Medulla oblongata (tissue), 1 donor: ENCODE results near the gene SVIL.

Experiments used
- DNase-seq: peaks from one replicate; pipeline ENCODE4 v3.0.0-alpha.2; 2015; ENCODE audit errors: extremely low spot score

The SVIL gene

GRCh38 chr10:29634764-29635625 lies at the start of gene SVIL:
SVIL (minus strand) TSS chr10:29634971; CDS start chr10:29555058, 79,913 bp downstream.
- no peak for DNase-seq

GRCh38 chr10:29681676-29682448 lies 47.1 kb upstream of the SVIL start:
- DNase-seq, result no peak

- DNase-seq, result no peak
These were observed 45.3 kb upstream of the SVIL start for GRCh38 chr10:29680091-29680490.

GRCh38 chr10:29676732-29677131 lies 42.0 kb upstream of the SVIL start:
- no peak for DNase-seq

- DNase-seq, result no peak
These were observed 41.2 kb upstream of the SVIL start for GRCh38 chr10:29675984-29676383.

- DNase-seq, result no peak
These were observed 37.2 kb upstream of the SVIL start for GRCh38 chr10:29671968-29672367.

- no peak for DNase-seq
These were observed 36.5 kb upstream of the SVIL start for GRCh38 chr10:29671228-29671780.

- DNase-seq, result no peak
These were observed 36.0 kb upstream of the SVIL start for GRCh38 chr10:29670761-29671160.

GRCh38 chr10:29669149-29669548 lies 34.4 kb upstream of the SVIL start:
- no peak for DNase-seq

- DNase-seq, result no peak
These were observed 33.9 kb upstream of the SVIL start for GRCh38 chr10:29668628-29669027.

- DNase-seq, result no peak
These were observed 32.4 kb upstream of the SVIL start for GRCh38 chr10:29667191-29667590.

GRCh38 chr10:29666201-29666600 lies 31.4 kb upstream of the SVIL start:
- no peak for DNase-seq

- no peak for DNase-seq
These were observed 28.9 kb upstream of the SVIL start for GRCh38 chr10:29663718-29664117.

GRCh38 chr10:29658984-29659965 lies 24.5 kb upstream of the SVIL start:
- DNase-seq, result no peak

GRCh38 chr10:29657719-29658274 lies 23.0 kb upstream of the SVIL start:
- no peak for DNase-seq

GRCh38 chr10:29656451-29656992 lies 21.8 kb upstream of the SVIL start:
- DNase-seq, result no peak

- no peak for DNase-seq
These were observed 17.4 kb upstream of the SVIL start for GRCh38 chr10:29652192-29652591.

GRCh38 chr10:29651767-29652166 lies 17.0 kb upstream of the SVIL start:
- DNase-seq, result no peak

- no peak for DNase-seq
These were observed 15.8 kb upstream of the SVIL start for GRCh38 chr10:29650552-29650944.
